ENCODE results near the gene CHMP4B.
"Not testable (repeated sequence)": the region's sequence is repeated elsewhere in the genome, so short reads cannot be mapped to it uniquely, and the experiment has no call there.

The CHMP4B gene

GRCh38 chr20:33790566-33790965, 20.6 kb upstream of the CHMP4B start:
- DNase-seq = no peak

GRCh38 chr20:33791021-33791420, 20.1 kb upstream of the CHMP4B start:
- DNase-seq = no peak

DNA sequence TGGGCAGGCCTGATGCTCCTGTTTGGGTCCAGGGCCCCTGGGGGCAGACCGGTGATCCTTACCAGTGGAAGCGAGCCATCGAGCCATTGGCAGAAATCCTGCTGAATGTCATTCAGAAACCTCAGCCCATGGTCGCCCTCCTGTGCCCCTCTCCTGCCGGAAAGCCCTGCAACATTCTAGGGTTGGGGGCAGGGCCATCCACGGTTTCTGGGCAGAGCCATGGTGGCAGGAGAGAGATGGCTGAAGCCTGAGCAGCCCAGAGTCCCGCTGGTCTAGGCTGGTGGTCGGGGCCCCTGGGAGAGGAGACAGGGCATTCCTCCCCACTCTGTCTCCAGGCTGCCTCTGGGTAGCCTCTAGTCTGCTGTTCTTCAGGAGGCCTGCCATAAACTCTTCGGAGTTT, 19.6 kb upstream of the CHMP4B start:
- no peak for DNase-seq

- DNase-seq = peak; percentile 47
These were observed 19.1 kb upstream of the CHMP4B start for GRCh38 chr20:33791959-33792597.

DNA sequence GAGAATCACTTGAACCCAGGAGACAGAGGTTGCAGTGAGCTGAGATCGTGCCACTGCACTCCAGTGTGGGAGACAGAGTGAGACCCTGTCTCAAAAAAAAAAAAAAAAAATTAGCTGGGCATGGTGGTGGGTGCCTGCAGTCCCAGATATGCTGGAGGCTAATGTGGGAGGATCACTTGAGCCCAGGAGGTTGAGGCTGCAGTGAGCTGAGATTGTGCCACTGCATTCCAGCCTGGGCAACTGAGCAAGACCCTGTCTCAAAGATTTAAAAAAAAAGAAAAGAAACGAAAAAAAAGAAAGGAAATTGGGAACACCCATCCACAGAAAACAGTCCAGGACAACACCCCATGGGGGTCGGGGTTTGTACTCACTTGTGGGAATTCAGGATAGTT, 18.6 kb upstream of the CHMP4B start:
- not testable (repeated sequence) for DNase-seq

DNA sequence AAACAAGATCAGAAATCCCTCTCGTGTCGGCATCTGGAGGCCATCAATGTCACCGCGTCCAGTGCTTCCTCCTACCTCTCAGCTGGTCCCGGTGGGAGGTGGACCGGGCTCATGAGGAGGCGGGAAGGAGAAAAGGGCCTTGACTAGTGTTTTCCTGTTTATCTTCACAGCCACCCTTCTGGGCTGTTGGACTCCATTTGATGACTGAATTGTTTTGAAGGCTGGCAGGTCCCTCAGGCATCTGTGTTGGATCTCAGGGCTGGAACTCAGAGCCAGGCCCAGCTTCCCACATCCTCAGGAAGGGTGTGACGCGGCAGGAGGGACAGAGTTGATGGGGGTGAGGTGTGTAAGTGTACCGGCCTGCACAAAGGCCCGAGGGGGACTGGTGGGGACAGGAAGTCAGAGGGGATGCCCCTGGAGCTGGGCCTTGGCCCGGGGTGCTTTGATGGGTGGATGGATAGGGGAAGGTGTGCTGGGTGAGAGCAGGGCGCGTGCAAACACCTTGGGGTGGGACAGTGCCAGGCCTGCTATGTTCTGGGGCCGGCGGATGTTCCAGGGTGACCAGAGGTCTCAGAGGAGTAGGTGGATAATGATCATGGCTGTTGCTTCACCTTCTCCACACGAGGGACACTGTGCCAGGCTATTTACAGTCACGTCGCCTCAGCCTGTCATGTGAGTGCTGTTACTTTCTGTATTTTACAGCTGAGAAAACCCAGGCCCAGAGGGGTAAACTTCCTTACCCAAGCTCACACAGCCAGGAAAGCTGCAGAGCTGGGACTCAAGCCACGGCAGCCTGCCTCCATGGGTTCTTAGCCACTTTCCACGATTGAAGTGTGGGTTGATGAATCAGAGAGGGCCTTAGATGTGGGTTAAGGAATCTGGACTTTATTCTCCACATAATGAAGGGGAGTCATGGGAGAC, 17.9 kb upstream of the CHMP4B start:
- DNase-seq = no peak

GRCh38 chr20:33796263-33796906, 14.8 kb upstream of the CHMP4B start:
- DNase-seq = no peak

DNA sequence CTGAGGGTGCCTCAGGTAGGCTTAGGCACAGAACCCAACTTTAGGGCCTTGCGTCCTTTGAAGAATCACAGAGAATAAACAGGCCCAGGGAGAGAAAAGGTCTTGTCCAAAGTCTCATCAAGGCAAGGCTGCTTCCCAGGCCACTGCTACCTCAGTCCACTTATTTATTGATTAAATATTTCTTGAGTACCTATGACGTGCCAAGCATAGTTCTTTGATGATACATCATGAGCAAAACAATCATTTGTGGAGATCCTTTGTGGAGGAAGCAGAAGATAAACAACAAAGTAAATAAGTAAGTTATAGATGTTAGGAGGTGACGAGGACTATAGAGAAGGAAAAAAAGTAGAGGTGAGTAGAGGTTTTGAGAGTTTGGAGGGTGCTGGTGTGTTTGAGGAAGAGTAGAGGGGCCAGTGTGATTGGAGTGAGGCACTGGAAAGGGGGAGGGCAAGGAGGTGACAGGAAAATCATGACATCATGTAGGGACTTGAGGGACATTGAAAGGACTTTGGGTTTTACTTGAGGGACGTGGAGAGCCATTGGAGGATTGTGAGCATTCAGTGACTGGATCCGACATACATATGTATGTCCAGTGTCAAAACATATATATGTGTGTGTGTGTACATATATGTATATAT, 14.1 kb upstream of the CHMP4B start:
- no peak for DNase-seq

- DNase-seq = no peak
These were observed 12.7 kb upstream of the CHMP4B start for GRCh38 chr20:33798444-33798843.

- DNase-seq = no peak
These were observed 7.2 kb upstream of the CHMP4B start for GRCh38 chr20:33803921-33804337.

DNA sequence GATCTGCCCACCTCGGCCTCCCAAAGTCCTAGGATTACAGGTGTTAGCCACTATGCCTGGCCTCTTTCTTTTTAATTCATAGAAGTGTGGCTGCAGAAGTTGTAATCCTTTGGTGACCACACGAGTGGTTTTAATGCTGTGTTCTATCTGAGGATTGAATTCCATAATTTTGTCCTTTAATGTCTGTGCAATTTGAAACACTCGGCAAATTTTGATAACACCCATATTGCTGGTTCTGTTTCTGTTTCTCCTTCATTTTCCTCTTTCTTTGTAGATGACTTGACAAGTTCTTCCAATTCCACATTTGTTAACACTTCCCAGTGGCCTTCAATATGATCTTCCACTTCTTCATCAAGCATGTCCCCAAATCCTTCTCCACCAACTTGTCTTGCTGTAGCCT, 2.8 kb upstream of the CHMP4B start:
- no peak for DNase-seq

GRCh38 chr20:33810259-33810658, 889 bp upstream of the CHMP4B start:
- no peak for DNase-seq

GRCh38 chr20:33811776-33812151, 616 bp downstream of the CHMP4B start:
- no peak for DNase-seq

DNA sequence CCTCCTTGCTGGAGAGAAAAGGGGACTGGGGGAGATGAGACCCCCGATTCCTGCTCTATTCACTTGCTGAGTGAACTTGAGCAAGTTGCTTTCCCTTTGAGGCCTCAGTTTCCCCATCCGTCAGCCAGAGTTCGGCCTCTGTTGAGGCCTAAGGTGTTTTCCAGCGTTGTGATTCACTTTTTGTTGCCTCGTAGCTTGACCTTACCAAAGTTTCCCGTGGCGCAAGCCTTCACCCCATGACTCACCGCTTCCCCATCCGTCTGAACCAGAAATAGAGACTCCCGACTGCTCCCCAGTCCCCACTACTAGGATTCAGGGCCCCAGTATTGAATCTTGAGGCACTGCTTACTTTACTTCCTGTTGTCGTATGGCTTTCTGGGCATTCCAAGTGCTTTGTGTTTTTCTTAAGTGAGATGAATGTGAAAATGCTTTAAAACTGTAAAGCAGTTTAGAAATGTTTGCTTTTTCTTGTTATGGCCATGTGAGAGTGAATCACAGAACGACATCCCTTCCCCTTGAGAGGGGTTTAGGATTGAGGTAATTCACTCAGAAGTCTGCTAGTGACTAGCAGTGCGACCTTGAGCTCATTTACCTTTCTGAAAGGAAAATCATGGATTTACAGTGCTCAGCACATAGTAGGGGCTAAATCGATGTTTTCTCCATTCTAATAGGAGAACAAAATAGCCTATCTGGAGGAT, 1.2 kb downstream of the CHMP4B start:
- no peak for DNase-seq

- no peak for DNase-seq
These were observed 1.8 kb downstream of the CHMP4B start for GRCh38 chr20:33812908-33813462.

GRCh38 chr20:33814238-33814712, 3.1 kb downstream of the CHMP4B start:
- no peak for DNase-seq

DNA sequence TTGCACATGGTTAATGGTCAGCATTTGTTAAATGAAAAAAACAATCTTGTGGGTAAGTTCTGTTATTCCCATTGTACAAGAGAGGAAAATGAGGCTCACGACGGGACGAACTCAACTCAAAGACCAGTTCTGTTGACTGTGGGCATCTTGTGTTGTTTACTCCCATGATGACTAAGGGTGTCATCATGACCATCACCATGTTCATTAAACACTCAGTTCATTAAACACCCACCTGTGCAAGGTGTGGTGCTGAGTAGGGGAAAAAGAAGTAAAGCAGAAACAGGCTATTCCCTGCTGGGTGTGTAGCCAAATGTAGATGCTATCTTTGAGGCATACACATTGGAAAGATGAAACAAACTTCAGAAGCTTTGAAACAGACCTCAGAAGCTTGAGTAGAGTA, 4.5 kb downstream of the CHMP4B start:
- DNase-seq = no peak

DNA sequence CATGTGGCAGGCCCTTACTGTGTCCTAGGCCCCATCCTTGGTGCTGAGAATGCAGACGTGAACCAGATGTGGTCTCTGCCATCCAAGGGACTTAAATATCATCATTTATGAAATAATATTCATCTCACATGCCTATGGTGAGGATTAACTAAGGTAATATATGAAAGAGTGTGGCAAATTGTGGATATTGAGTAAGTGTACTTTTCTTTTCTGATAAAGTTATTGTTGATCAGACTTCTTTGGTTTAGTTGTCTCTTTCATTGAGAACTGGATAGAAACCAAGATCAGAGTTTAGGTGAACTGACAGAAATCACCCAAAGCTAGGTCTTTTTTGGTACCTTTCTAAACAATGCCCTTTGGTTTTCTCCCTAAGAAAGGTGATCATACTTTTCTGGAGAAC, 5.0 kb downstream of the CHMP4B start:
- no peak for DNase-seq

GRCh38 chr20:33817411-33817810, 6.3 kb downstream of the CHMP4B start:
- DNase-seq = no peak

- no peak for DNase-seq
These were observed 8.3 kb downstream of the CHMP4B start for GRCh38 chr20:33819456-33819855.

DNA sequence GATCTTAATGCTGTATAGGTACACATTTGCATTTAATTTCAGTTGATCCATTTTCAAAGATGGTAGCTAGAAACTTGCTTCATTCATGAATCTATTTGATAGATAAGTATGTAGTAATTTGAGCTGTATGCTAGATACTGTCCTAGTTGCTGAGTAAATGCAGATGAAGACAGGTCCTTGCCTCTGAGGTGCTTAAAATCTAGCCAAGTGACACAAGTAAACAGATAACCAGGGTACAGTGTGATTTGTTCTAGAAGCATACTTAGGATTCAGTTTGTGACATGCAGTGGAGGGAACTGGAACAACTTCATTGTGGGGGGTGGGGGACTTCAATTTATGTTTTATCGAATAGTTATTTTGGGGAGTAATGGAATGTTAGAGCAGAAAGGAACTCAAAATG, 9.2 kb downstream of the CHMP4B start:
- no peak for DNase-seq

DNA sequence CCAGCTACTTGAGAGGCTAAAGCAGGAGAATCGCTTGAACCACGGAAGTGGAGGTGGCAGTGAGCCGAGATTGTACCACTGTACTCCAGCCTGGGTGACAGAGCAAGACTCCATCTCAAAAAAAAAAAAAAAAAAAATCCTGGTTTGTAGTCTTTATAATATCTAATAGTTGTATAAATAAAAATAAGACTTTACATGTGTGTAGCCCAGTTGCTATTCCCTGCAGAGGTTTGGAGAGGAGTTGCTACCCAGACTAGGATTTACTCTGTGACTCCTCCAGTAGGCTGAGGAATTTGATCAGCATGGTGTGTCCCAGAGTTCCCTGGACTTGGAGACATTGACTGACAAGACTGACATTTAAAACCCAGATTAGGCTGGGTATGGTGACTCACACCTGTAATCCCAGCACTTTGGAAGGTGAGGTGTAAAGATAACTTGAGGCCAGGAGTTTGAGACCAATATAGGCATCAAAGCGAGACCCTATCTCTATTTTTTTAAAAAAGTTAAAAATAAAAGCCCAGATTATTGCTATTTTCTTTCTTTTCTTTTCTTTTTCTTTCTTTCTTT, 10.2 kb downstream of the CHMP4B start:
- no peak for DNase-seq

Data from activated gamma-delta T cell treated with Interleukin-2 at 50 U/mL for 16 hours (primary cell).